ENCODE measurements around the gene GALNT9. TPM values are rescaled to one million over a fixed set of nuclear protein-coding genes. Genes with fewer than 3 reads are reported as not detected.

GALNT9 gene
- total RNA-seq, 6 experiments from 2014 or later, result not detected

GRCh38 chr12:132310181-132311040 is 19.0 kb downstream of the GALNT9 start:
- no peak overlapping the region for H3K27ac ChIP-seq
- no peaks in the 10 kb centered on the region for H3K27me3 ChIP-seq
- H3K4me3 ChIP-seq, result no peak overlapping the region
- TF ChIP-seq POLR2A (IDR thresholded peaks at IDR 0.05), result no peak
- no peak for TF ChIP-seq CTCF (IDR thresholded peaks at IDR 0.05)
- H3K9me3 ChIP-seq, result no peaks in the 10 kb centered on the region
- H3K4me1 ChIP-seq, result no peaks in the 10 kb centered on the region
- no peaks in the 10 kb centered on the region for H3K36me3 ChIP-seq
- WGBS (ENCODE audit: insufficient coverage, low coverage, low lambda C conversion rate, missing lambda C conversion rate), result 68% methylated on average over 12 of the region's 33 CpGs
- DNase-seq, result peak in 1 of 3 donors; percentile 40
- no peak for ATAC-seq
- intact Hi-C loops (cut with DNase I), result no loop called here

- no peak for TF ChIP-seq POLR2A (IDR thresholded peaks at IDR 0.05)
- TF ChIP-seq CTCF (IDR thresholded peaks at IDR 0.05), result no peak
- H3K27ac ChIP-seq, result no peak overlapping the region
- DNase-seq (peak in 1 of 3 donors; percentile 39), ATAC-seq (no peak)
- no peaks in the 10 kb centered on the region for H3K27me3 ChIP-seq
- H3K4me1 ChIP-seq, result no peaks in the 10 kb centered on the region
- no peaks in the 10 kb centered on the region for H3K36me3 ChIP-seq
- no peaks in the 10 kb centered on the region for H3K9me3 ChIP-seq
- H3K4me3 ChIP-seq, result no peak overlapping the region
- WGBS (ENCODE audit: insufficient coverage, low coverage, low lambda C conversion rate, missing lambda C conversion rate), result no CpG with 5 or more reads among the region's 21 CpGs
- intact Hi-C loops (cut with DNase I), result no loop called here
These were observed 19.7 kb downstream of the GALNT9 start for GRCh38 chr12:132309596-132310086.

GRCh38 chr12:132308853-132309595 is 20.4 kb downstream of the GALNT9 start:
- Histone ChIP-seq H3K36me3 (no peaks in the 10 kb centered on the region), H3K9me3 (no peaks in the 10 kb centered on the region), H3K4me1 (no peaks in the 10 kb centered on the region), H3K27me3 (no peaks in the 10 kb centered on the region), H3K27ac (no peak overlapping the region), H3K4me3 (no peak overlapping the region)
- 61% methylated on average over 15 of the region's 31 CpGs for WGBS (ENCODE audit: insufficient coverage, low coverage, low lambda C conversion rate, missing lambda C conversion rate)
- no peak for TF ChIP-seq POLR2A (IDR thresholded peaks at IDR 0.05)
- TF ChIP-seq CTCF (IDR thresholded peaks at IDR 0.05), result no peak
- intact Hi-C loops (cut with DNase I), result no loop called here
- ATAC-seq, result peak in 1 of 4 donors; percentile 5
- DNase-seq, result peak in 1 of 3 donors; percentile 31

- TF ChIP-seq POLR2A (IDR thresholded peaks at IDR 0.05), result no peak
- no peak for TF ChIP-seq CTCF (IDR thresholded peaks at IDR 0.05)
- 29% methylated on average over 5 of the region's 32 CpGs for WGBS (ENCODE audit: insufficient coverage, low coverage, low lambda C conversion rate, missing lambda C conversion rate)
- ATAC-seq (peak in 1 of 4 donors; percentile 6), DNase-seq (peak in 1 of 3 donors; percentile 38)
- no peak overlapping the region for H3K4me3 ChIP-seq
- intact Hi-C loops (cut with DNase I), result no loop called here
- no peak overlapping the region for H3K27ac ChIP-seq
- no peaks in the 10 kb centered on the region for H3K9me3 ChIP-seq
- H3K27me3 ChIP-seq, result no peaks in the 10 kb centered on the region
- H3K4me1 ChIP-seq, result no peaks in the 10 kb centered on the region
- H3K36me3 ChIP-seq, result no peaks in the 10 kb centered on the region
These were observed 21.2 kb downstream of the GALNT9 start for GRCh38 chr12:132307976-132308852.

Data from right lobe of liver (tissue), 6 donors.